GM12873 (cell line): ENCODE measurements around the gene LHCGR.

Experiments
- TF ChIP-seq, protein P1 (sequence below): IDR thresholded peaks from 2 replicates; pipeline ENCODE4 v1.5.1; 2012; ENCODE audit warnings: low read depth, mild to moderate bottlenecking, moderate library complexity, low read length, control low read depth; ENCODE audit not compliant: insufficient read depth; ENCODE audit errors: missing control alignments

The LHCGR gene

GRCh38 chr2:48709096-48710034 is 46.2 kb downstream of the LHCGR start:
- TF ChIP-seq, protein P1, sequence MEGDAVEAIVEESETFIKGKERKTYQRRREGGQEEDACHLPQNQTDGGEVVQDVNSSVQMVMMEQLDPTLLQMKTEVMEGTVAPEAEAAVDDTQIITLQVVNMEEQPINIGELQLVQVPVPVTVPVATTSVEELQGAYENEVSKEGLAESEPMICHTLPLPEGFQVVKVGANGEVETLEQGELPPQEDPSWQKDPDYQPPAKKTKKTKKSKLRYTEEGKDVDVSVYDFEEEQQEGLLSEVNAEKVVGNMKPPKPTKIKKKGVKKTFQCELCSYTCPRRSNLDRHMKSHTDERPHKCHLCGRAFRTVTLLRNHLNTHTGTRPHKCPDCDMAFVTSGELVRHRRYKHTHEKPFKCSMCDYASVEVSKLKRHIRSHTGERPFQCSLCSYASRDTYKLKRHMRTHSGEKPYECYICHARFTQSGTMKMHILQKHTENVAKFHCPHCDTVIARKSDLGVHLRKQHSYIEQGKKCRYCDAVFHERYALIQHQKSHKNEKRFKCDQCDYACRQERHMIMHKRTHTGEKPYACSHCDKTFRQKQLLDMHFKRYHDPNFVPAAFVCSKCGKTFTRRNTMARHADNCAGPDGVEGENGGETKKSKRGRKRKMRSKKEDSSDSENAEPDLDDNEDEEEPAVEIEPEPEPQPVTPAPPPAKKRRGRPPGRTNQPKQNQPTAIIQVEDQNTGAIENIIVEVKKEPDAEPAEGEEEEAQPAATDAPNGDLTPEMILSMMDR: no peak

DNA sequence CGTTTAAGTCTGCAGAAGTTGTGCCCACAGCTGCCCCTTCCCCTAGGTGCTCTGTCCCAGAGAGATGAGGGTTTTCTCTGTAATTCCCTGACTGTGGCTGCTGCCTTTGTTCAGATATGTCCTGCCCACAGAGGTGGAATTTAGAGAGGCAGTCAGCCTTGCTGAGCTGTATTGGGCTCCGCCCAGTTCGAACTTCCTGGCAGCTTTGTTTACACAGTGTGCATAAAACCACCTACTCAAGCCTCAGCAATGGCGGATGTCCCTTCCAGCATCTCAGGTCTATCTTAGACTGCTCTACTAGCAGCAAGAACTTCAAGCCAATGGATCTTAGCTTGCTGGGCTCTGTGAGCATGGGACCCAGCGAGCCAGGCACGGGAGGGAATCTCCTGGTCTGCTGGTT is 48.1 kb downstream of the LHCGR start:
- TF ChIP-seq, protein P1: no peak

DNA sequence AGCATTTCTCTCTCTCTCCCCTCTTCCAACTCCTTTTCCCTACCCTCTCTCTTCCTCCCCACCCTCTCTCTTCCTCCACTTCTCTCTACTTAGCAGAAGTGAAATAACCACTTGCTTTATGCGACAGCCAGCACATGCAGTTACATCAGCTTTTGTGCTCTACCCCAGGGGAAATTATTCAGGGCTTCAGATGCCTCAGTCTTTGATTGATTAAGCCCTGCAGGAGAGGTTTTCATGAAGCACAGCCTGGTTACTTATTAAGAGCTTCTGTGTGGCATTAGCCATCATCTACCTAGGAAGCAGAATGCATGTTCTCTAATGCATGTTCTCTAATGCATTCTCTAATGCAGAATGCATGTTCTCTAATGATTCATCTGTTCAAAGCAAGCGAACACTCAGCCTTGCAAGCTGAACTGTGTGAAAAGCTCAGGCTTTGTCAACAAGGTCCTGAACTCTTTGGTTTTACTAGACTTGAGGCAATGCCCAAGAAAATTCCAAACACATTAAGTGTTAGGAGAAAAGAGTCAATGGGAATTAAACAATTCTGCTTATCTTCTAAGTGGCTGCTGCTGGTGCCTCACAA is 56.1 kb downstream of the LHCGR start:
- TF ChIP-seq, protein P1: no peak

DNA sequence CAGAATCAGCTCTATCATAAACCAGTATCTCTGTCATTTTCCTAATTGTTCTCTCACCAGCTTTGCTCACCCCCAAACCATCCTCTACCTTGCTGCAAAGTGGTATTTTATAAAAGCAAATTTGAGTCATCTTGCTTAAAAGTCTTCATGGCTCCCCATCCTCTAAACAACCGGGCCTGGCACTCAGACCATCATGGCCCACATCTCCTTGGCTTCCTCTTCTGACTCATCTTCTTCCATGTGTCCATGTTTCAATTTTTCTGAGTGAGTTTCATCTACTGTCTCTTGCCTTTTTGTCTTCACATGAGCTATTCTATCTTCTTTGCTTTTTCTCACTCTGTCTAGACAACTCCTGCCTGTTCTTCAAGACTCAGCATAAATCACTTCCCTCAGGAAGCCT is 58.6 kb downstream of the LHCGR start:
- TF ChIP-seq, protein P1: no peak

DNA sequence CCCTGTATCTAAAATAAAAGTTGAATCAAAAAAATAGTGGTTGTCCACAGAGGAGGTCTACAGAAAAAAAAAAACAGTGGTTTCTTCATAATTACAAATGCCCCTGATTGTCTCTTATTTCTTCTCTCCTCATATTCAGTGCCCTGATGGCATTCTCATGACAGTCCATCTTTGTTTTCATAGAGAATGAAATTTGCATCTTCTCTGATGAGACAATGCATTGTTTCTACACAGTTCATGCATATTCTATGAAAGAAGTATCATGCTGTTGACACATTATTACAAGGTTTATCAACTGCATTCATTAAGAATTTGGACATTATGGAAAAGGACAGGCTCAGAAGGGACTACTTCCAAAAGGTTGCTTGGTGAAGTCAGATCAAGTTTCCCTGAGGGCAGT is 59.5 kb downstream of the LHCGR start:
- TF ChIP-seq, protein P1: no peak

DNA sequence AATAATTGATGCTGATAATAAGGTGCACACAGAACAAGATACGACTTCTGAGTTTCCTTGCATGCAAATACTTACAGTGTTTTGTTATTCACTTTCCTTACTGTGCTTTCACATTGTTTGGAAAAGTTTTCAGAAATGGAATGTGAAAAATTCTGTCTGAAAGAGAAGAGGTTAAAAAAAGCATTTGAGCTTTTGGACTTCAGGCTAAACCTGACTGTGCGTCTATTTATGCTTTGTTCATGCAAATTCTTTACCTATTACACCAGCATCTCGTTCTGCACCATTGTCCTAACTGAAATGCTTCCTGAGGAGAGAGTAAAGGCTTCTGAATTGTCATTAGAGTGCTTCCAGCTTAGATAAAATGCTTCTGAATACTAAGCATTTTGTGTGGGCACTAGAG is 61.4 kb downstream of the LHCGR start:
- TF ChIP-seq, protein P1: no peak

DNA sequence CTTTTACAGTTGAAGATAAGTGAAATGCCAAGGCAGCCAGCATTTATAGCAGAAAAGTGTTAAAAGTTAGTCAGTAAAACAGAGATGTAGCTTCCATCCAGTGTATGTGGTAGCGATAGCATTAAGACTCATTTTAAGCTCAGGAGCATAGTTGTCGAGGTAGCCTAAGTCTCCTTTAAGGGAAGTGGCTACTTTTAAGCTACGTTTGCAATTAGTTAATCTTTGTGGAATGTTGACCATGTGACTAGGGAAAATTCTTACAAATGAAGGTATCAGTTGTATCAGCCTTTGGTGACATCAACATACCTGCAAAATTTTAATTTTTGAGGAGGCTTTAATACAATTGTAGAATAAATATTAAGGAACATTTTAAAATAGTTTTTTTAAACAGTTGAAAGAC is 61.9 kb downstream of the LHCGR start:
- TF ChIP-seq, protein P1: no peak
